ENCODE results near the gene CAPN12.

The CAPN12 gene

GRCh38 chr19:38745316-38745715 is 1.0 kb upstream of the CAPN12 start:
- no peaks in the 10 kb centered on the region for H3K36me3 ChIP-seq (ENCODE audit: control insufficient read depth, insufficient read depth, low read length)
- no peak overlapping the region for H3K27ac ChIP-seq (ENCODE audit: low read depth, low read length, severe bottlenecking)
- H3K9me3 ChIP-seq (ENCODE audit: control insufficient read depth, low read length), result no peaks in the 10 kb centered on the region
- H3K4me1 ChIP-seq (ENCODE audit: control insufficient read depth, insufficient read depth, low read length, poor library complexity, severe bottlenecking), result no peaks in the 10 kb centered on the region
- no peak overlapping the region for H3K4me3 ChIP-seq (ENCODE audit: extremely low read depth, insufficient read depth, low read length, poor library complexity, severe bottlenecking)
- 86 to 91% methylated on average over 7 of the region's 7 CpGs for WGBS, 2 experiments (ENCODE audit: insufficient coverage in 2 of 2)

GRCh38 chr19:38744874-38745273 is 600 bp upstream of the CAPN12 start:
- 95 to 97% methylated on average over 3 to 6 of the region's 6 CpGs for WGBS, 2 experiments (ENCODE audit: insufficient coverage in 2 of 2)
- H3K4me1 ChIP-seq (ENCODE audit: control insufficient read depth, insufficient read depth, low read length, poor library complexity, severe bottlenecking), result no peaks in the 10 kb centered on the region
- H3K27ac ChIP-seq (ENCODE audit: low read depth, low read length, severe bottlenecking), result no peak overlapping the region
- no peaks in the 10 kb centered on the region for H3K9me3 ChIP-seq (ENCODE audit: control insufficient read depth, low read length)
- H3K36me3 ChIP-seq (ENCODE audit: control insufficient read depth, insufficient read depth, low read length), result no peaks in the 10 kb centered on the region
- H3K4me3 ChIP-seq (ENCODE audit: extremely low read depth, insufficient read depth, low read length, poor library complexity, severe bottlenecking), result no peak overlapping the region

- WGBS, 2 experiments (ENCODE audit: insufficient coverage in 2 of 2), result 92 to 96% methylated on average over 16 to 17 of the region's 20 CpGs
- Histone ChIP-seq H3K4me3 (ENCODE audit: extremely low read depth, insufficient read depth, low read length, poor library complexity, severe bottlenecking) (no peak overlapping the region), H3K9me3 (ENCODE audit: control insufficient read depth, low read length) (no peaks in the 10 kb centered on the region), H3K4me1 (ENCODE audit: control insufficient read depth, insufficient read depth, low read length, poor library complexity, severe bottlenecking) (no peaks in the 10 kb centered on the region), H3K36me3 (ENCODE audit: control insufficient read depth, insufficient read depth, low read length) (no peaks in the 10 kb centered on the region), H3K27ac (ENCODE audit: low read depth, low read length, severe bottlenecking) (no peak overlapping the region)
These were observed 628 bp downstream of the CAPN12 start for GRCh38 chr19:38743394-38744297.

GRCh38 chr19:38742906-38743305 is 1.4 kb downstream of the CAPN12 start:
- H3K4me1 ChIP-seq (ENCODE audit: control insufficient read depth, insufficient read depth, low read length, poor library complexity, severe bottlenecking), result no peaks in the 10 kb centered on the region
- no peak overlapping the region for H3K27ac ChIP-seq (ENCODE audit: low read depth, low read length, severe bottlenecking)
- H3K4me3 ChIP-seq (ENCODE audit: extremely low read depth, insufficient read depth, low read length, poor library complexity, severe bottlenecking), result no peak overlapping the region
- 87 to 98% methylated on average over 4 to 5 of the region's 6 CpGs for WGBS, 2 experiments (ENCODE audit: insufficient coverage in 2 of 2)
- no peaks in the 10 kb centered on the region for H3K9me3 ChIP-seq (ENCODE audit: control insufficient read depth, low read length)
- no peaks in the 10 kb centered on the region for H3K36me3 ChIP-seq (ENCODE audit: control insufficient read depth, insufficient read depth, low read length)

- Histone ChIP-seq H3K4me3 (ENCODE audit: extremely low read depth, insufficient read depth, low read length, poor library complexity, severe bottlenecking) (no peak overlapping the region), H3K27ac (ENCODE audit: low read depth, low read length, severe bottlenecking) (no peak overlapping the region), H3K9me3 (ENCODE audit: control insufficient read depth, low read length) (no peaks in the 10 kb centered on the region), H3K4me1 (ENCODE audit: control insufficient read depth, insufficient read depth, low read length, poor library complexity, severe bottlenecking) (no peaks in the 10 kb centered on the region), H3K36me3 (ENCODE audit: control insufficient read depth, insufficient read depth, low read length) (no peaks in the 10 kb centered on the region)
- WGBS, 2 experiments (ENCODE audit: insufficient coverage in 2 of 2), result 96 to 98% methylated on average over 4 to 9 of the region's 9 CpGs
These were observed 2.0 kb downstream of the CAPN12 start for GRCh38 chr19:38742296-38742695.

- H3K4me3 ChIP-seq (ENCODE audit: extremely low read depth, insufficient read depth, low read length, poor library complexity, severe bottlenecking), result no peak overlapping the region
- H3K9me3 ChIP-seq (ENCODE audit: control insufficient read depth, low read length), result no peaks in the 10 kb centered on the region
- no peak overlapping the region for H3K27ac ChIP-seq (ENCODE audit: low read depth, low read length, severe bottlenecking)
- H3K36me3 ChIP-seq (ENCODE audit: control insufficient read depth, insufficient read depth, low read length), result no peaks in the 10 kb centered on the region
- H3K4me1 ChIP-seq (ENCODE audit: control insufficient read depth, insufficient read depth, low read length, poor library complexity, severe bottlenecking), result peaks cover under 1% of the 10 kb centered on the region
- WGBS, 2 experiments (ENCODE audit: insufficient coverage in 2 of 2), result 94 to 98% methylated on average over 15 of the region's 15 CpGs
These were observed 2.6 kb downstream of the CAPN12 start for GRCh38 chr19:38741670-38742069.

- Histone ChIP-seq H3K4me3 (ENCODE audit: extremely low read depth, insufficient read depth, low read length, poor library complexity, severe bottlenecking) (no peak overlapping the region), H3K4me1 (ENCODE audit: control insufficient read depth, insufficient read depth, low read length, poor library complexity, severe bottlenecking) (peaks cover 2% of the 10 kb centered on the region), H3K9me3 (ENCODE audit: control insufficient read depth, low read length) (no peaks in the 10 kb centered on the region), H3K36me3 (ENCODE audit: control insufficient read depth, insufficient read depth, low read length) (no peaks in the 10 kb centered on the region), H3K27ac (ENCODE audit: low read depth, low read length, severe bottlenecking) (no peak overlapping the region)
- WGBS, 2 experiments (ENCODE audit: insufficient coverage in 2 of 2), result 95 to 100% methylated on average over 2 of the region's 2 CpGs
These were observed 3.3 kb downstream of the CAPN12 start for GRCh38 chr19:38740932-38741331.

- Histone ChIP-seq H3K36me3 (ENCODE audit: control insufficient read depth, insufficient read depth, low read length) (no peaks in the 10 kb centered on the region), H3K4me1 (ENCODE audit: control insufficient read depth, insufficient read depth, low read length, poor library complexity, severe bottlenecking) (peaks cover 2% of the 10 kb centered on the region), H3K9me3 (ENCODE audit: control insufficient read depth, low read length) (no peaks in the 10 kb centered on the region), H3K27ac (ENCODE audit: low read depth, low read length, severe bottlenecking) (no peak overlapping the region), H3K4me3 (ENCODE audit: extremely low read depth, insufficient read depth, low read length, poor library complexity, severe bottlenecking) (no peak overlapping the region)
- 88 to 90% methylated on average over 6 to 8 of the region's 9 CpGs for WGBS, 2 experiments (ENCODE audit: insufficient coverage in 2 of 2)
These were observed 4.0 kb downstream of the CAPN12 start for GRCh38 chr19:38740257-38740592.

- Histone ChIP-seq H3K9me3 (ENCODE audit: control insufficient read depth, low read length) (no peaks in the 10 kb centered on the region), H3K27ac (ENCODE audit: low read depth, low read length, severe bottlenecking) (no peak overlapping the region), H3K4me1 (ENCODE audit: control insufficient read depth, insufficient read depth, low read length, poor library complexity, severe bottlenecking) (peaks cover 3% of the 10 kb centered on the region), H3K4me3 (ENCODE audit: extremely low read depth, insufficient read depth, low read length, poor library complexity, severe bottlenecking) (no peak overlapping the region), H3K36me3 (ENCODE audit: control insufficient read depth, insufficient read depth, low read length) (no peaks in the 10 kb centered on the region)
- WGBS, 2 experiments (ENCODE audit: insufficient coverage in 2 of 2), result 94 to 99% methylated on average over 14 to 16 of the region's 16 CpGs
These were observed 4.6 kb downstream of the CAPN12 start for GRCh38 chr19:38739440-38740256.

GRCh38 chr19:38737921-38738737 is 6.1 kb downstream of the CAPN12 start:
- H3K27ac ChIP-seq (ENCODE audit: low read depth, low read length, severe bottlenecking), result no peak overlapping the region
- 96% methylated on average over 12 to 15 of the region's 21 CpGs for WGBS, 2 experiments (ENCODE audit: insufficient coverage in 2 of 2)
- no peaks in the 10 kb centered on the region for H3K9me3 ChIP-seq (ENCODE audit: control insufficient read depth, low read length)
- no peak overlapping the region for H3K4me3 ChIP-seq (ENCODE audit: extremely low read depth, insufficient read depth, low read length, poor library complexity, severe bottlenecking)
- H3K36me3 ChIP-seq (ENCODE audit: control insufficient read depth, insufficient read depth, low read length), result no peaks in the 10 kb centered on the region
- peaks cover 15% of the 10 kb centered on the region for H3K4me1 ChIP-seq (ENCODE audit: control insufficient read depth, insufficient read depth, low read length, poor library complexity, severe bottlenecking)
